ENCODE results near the gene RNU11.
"Not testable (repeated sequence)": the region's sequence is repeated elsewhere in the genome, so short reads cannot be mapped to it uniquely, and the experiment has no call there.

Gene RNU11

DNA sequence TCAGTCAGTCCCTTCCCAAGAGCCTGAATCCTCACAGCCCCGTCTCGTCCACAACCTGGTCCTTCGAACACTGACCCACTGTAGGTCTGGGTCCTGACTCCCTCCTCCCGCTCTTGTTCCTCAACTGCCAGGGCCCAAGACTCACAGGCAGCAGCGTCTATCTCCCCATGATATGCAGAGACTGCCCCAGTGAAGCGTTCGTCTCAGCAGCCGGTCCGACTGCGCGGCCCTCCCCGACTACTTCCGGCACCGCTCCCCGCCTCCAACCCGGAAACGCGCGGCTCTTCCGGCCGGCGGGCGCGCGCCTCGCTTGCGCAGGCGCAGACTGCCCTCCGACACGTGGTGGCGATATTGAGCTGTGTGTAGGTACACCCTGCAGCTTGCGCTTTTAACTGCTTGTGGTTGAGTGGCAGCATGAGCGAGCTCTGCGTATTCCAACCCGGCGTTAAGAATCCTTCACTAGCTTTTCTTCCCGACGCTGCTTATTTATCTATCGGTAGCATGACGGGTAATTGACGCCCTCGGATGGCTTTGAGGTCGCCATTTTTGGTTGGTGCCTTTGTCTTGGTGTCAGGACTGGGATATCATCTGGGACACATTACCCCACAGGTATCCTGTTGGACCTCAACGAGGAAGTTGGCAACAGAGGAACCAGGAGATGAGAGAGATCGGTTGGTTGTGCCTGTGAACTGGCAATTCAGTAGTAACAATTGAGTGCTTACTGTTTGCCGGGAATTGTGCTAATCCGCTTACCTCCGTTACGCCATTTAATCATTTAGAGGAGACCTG lies 5.4 kb upstream of the RNU11 start, which contains the start of gene TAF12:
Gene TAF12, minus strand, starts transcription at position 221 of the 789 bp plus-strand sequence. CDS start 20,986 bp downstream, outside the sequence.
- Histone ChIP-seq H3K79me1 (ENCODE audit: low read length) (no peaks in the 10 kb centered on the region), H3K56ac (ENCODE audit: low read length) (peak within 1 kb of the TSS; percentile 98), H3K4me3 (ENCODE audit: low read length) (peak within 1 kb of the TSS; percentile 82), H3K23ac (ENCODE audit: low read length) (peak within 1 kb of the TSS; percentile 90), H4K8ac (ENCODE audit: low read depth, low read length) (peak within 1 kb of the TSS; percentile 7), H3K36me3 (ENCODE audit: control insufficient read depth, insufficient read depth, low read length) (no peaks in the 10 kb centered on the region), H3K4me2 (ENCODE audit: low read length) (peak within 1 kb of the TSS; percentile 92), H3K4me1 (ENCODE audit: control insufficient read depth, low read depth, low read length) (peaks cover 2% of the 10 kb centered on the region), H2BK120ac (ENCODE audit: low read depth, low read length) (no peak within 1 kb of the TSS), H3K79me2 (ENCODE audit: control insufficient read depth, insufficient read depth, low read length) (no peaks in the 10 kb centered on the region), H3K27ac (ENCODE audit: low read depth, low read length) (peak within 1 kb of the TSS; percentile 89), H2BK5ac (ENCODE audit: low read length) (peak within 1 kb of the TSS; percentile 92), H4K5ac (ENCODE audit: low read length) (peak within 1 kb of the TSS; percentile 3), H3K9ac (ENCODE audit: low read length) (peak within 1 kb of the TSS; percentile 94), H3K27me3 (ENCODE audit: insufficient read depth, low read length, poor library complexity) (no peaks in the 10 kb centered on the region), H2BK15ac (replicated peaks; ENCODE audit: low read depth) (no peak within 1 kb of the TSS), H3K18ac (ENCODE audit: low read length) (peak within 1 kb of the TSS; percentile 54), H3K4ac (ENCODE audit: low read depth, low read length) (peak within 1 kb of the TSS; percentile 73), H2AK5ac (ENCODE audit: low read length) (peak within 1 kb of the TSS; percentile 2)
- peak; percentile 98 for DNase-seq
- WGBS (ENCODE audit: extremely low coverage, insufficient coverage, low lambda C conversion rate) = no CpG with 5 or more reads among the region's 49 CpGs

DNA sequence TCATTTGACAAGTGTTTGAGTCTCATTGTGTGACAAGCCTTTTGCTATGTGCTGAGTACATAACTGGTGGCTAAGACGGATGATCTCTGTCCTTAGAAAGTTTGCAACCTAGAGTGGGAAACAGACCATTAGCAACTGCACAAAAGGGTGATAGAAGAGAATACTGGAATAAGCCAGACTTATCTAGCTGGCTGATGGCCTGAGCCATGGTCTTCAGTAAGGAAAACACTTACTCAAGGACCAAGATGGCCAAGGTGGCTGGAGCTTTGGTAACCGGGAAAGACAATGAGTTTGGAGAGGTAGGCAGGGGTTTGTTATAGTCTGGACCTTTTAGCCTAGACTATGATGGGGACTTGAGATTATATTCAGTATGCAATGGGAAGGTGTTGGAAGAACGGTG lies 3.9 kb upstream of the RNU11 start:
- no peak overlapping the region for H3K4me2 ChIP-seq (ENCODE audit: low read length)

DNA sequence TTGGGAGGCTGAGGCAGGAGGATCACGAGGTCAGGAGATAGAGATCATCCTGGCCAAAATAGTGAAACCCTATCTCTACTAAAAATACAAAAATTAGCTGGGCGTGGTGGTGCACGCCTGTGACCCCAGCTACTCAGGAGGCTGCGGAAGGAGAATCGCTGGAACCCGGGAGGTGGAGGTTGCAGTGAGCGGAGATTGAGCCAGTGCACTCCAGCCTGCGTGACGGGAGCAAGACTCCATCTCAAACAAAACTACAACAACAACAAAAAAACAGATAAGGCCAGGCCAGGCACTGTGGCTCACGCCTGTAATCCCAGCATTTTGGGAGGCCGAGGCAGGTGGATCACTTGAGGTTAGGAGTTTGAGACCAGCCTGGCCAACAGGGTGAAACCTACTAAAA lies 3.0 kb upstream of the RNU11 start:
- H3K4me2 ChIP-seq (ENCODE audit: low read length); H3K56ac ChIP-seq (ENCODE audit: low read length); H3K4me3 ChIP-seq (ENCODE audit: low read length); H3K79me2 ChIP-seq (ENCODE audit: control insufficient read depth, insufficient read depth, low read length); H3K9ac ChIP-seq (ENCODE audit: low read length); H4K5ac ChIP-seq (ENCODE audit: low read length); H2BK120ac ChIP-seq (ENCODE audit: low read depth, low read length); H3K4me1 ChIP-seq (ENCODE audit: control insufficient read depth, low read depth, low read length); H3K23ac ChIP-seq (ENCODE audit: low read length); H3K27me3 ChIP-seq (ENCODE audit: insufficient read depth, low read length, poor library complexity); H2BK15ac ChIP-seq (replicated peaks; ENCODE audit: low read depth); DNase-seq; H3K79me1 ChIP-seq (ENCODE audit: low read length); H2AK5ac ChIP-seq (ENCODE audit: low read length); H3K18ac ChIP-seq (ENCODE audit: low read length); H3K4ac ChIP-seq (ENCODE audit: low read depth, low read length); H3K36me3 ChIP-seq (ENCODE audit: control insufficient read depth, insufficient read depth, low read length); H3K27ac ChIP-seq (ENCODE audit: low read depth, low read length); H2BK5ac ChIP-seq (ENCODE audit: low read length); H4K8ac ChIP-seq (ENCODE audit: low read depth, low read length): not testable (repeated sequence)
- WGBS (ENCODE audit: extremely low coverage, insufficient coverage, low lambda C conversion rate) = no CpG with 5 or more reads among the region's 11 CpGs

More for the DNA sequence above, 3.9 kb upstream of the RNU11 start:
- H2BK5ac ChIP-seq (ENCODE audit: low read length) = no peak overlapping the region
- H3K4me1 ChIP-seq (ENCODE audit: control insufficient read depth, low read depth, low read length) = peaks cover 2% of the 10 kb centered on the region
- H2BK15ac ChIP-seq (replicated peaks; ENCODE audit: low read depth) = no peak overlapping the region
- H3K27me3 ChIP-seq (ENCODE audit: insufficient read depth, low read length, poor library complexity) = no peaks in the 10 kb centered on the region
- H4K5ac ChIP-seq (ENCODE audit: low read length) = no peak overlapping the region
- H3K4ac ChIP-seq (ENCODE audit: low read depth, low read length) = no peak overlapping the region
- H4K8ac ChIP-seq (ENCODE audit: low read depth, low read length) = no peak overlapping the region
- H3K18ac ChIP-seq (ENCODE audit: low read length) = no peak overlapping the region
- no peak overlapping the region for H2AK5ac ChIP-seq (ENCODE audit: low read length)
- H3K23ac ChIP-seq (ENCODE audit: low read length) = no peak overlapping the region
- H3K9ac ChIP-seq (ENCODE audit: low read length) = no peak overlapping the region
- no peak overlapping the region for H2BK120ac ChIP-seq (ENCODE audit: low read depth, low read length)
- H3K79me1 ChIP-seq (ENCODE audit: low read length) = no peaks in the 10 kb centered on the region
- H3K79me2 ChIP-seq (ENCODE audit: control insufficient read depth, insufficient read depth, low read length) = no peaks in the 10 kb centered on the region
- peak overlapping the region; percentile 43 for H3K56ac ChIP-seq (ENCODE audit: low read length)
- no peak overlapping the region for H3K27ac ChIP-seq (ENCODE audit: low read depth, low read length)
- H3K36me3 ChIP-seq (ENCODE audit: control insufficient read depth, insufficient read depth, low read length) = no peaks in the 10 kb centered on the region
- no peak overlapping the region for H3K4me3 ChIP-seq (ENCODE audit: low read length)
- 100% methylated on average over 1 of the region's 3 CpGs for WGBS (ENCODE audit: extremely low coverage, insufficient coverage, low lambda C conversion rate)
- no peak for DNase-seq

DNA sequence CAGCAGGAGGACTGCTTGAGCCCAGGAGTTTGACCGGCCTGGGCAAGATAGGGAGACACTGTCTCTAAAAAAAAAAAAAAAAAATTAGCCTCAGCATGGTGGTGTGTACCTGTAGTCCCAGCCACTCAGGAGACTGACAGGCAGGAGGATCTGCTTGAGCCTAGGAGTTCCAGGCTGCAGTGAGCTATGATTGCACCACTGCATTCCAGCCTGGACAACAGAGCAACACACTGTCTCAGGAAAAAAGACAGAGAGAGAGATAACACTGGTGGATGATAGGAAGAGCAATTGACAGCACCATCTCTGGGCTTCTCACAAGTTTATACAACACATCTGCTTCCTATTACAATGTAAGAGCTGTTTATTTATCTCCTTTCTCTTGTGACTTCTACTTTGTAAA lies 2.4 kb upstream of the RNU11 start:
- Histone ChIP-seq H3K27ac (ENCODE audit: low read depth, low read length) (no peak overlapping the region), H3K23ac (ENCODE audit: low read length) (no peak overlapping the region), H2BK15ac (replicated peaks; ENCODE audit: low read depth) (no peak overlapping the region), H3K79me1 (ENCODE audit: low read length) (no peaks in the 10 kb centered on the region), H3K4me2 (ENCODE audit: low read length) (no peak overlapping the region), H3K56ac (ENCODE audit: low read length) (no peak overlapping the region), H4K8ac (ENCODE audit: low read depth, low read length) (no peak overlapping the region), H3K4ac (ENCODE audit: low read depth, low read length) (no peak overlapping the region), H3K79me2 (ENCODE audit: control insufficient read depth, insufficient read depth, low read length) (no peaks in the 10 kb centered on the region), H2AK5ac (ENCODE audit: low read length) (no peak overlapping the region), H3K4me1 (ENCODE audit: control insufficient read depth, low read depth, low read length) (peaks cover 2% of the 10 kb centered on the region), H3K18ac (ENCODE audit: low read length) (no peak overlapping the region), H3K27me3 (ENCODE audit: insufficient read depth, low read length, poor library complexity) (no peaks in the 10 kb centered on the region), H3K4me3 (ENCODE audit: low read length) (no peak overlapping the region), H3K36me3 (ENCODE audit: control insufficient read depth, insufficient read depth, low read length) (no peaks in the 10 kb centered on the region), H2BK120ac (ENCODE audit: low read depth, low read length) (no peak overlapping the region), H3K9ac (ENCODE audit: low read length) (no peak overlapping the region), H2BK5ac (ENCODE audit: low read length) (no peak overlapping the region), H4K5ac (ENCODE audit: low read length) (no peak overlapping the region)
- DNase-seq = no peak
- WGBS (ENCODE audit: extremely low coverage, insufficient coverage, low lambda C conversion rate) = no CpG with 5 or more reads among the region's 1 CpG

DNA sequence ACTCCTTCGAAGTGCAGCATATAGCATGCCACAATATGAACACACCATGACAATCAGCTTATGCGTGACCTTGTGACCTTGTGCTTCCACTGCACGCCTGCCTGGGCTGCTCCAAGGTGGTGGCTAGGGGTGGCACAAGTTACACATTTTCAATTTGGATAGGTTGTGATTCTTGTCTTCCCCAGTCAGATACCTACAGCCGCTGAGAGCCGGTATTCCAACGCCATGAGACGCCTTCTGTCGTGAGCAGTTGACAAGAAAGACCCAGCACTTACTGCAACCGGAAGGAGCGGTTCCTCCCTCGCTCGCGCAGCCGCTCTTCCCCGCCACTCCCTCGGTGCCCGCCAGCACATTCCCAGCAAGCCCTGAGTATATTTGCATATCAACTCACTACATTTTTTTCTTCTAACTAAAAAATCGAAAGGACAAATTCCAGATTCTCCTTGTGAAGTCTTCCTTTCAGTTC lies 359 bp upstream of the RNU11 start:
- H3K4ac ChIP-seq (ENCODE audit: low read depth, low read length) = peak overlapping the region; percentile 76
- no peak overlapping the region for H4K5ac ChIP-seq (ENCODE audit: low read length)
- H4K8ac ChIP-seq (ENCODE audit: low read depth, low read length) = no peak overlapping the region
- H3K4me1 ChIP-seq (ENCODE audit: control insufficient read depth, low read depth, low read length) = peaks cover 2% of the 10 kb centered on the region
- no peak overlapping the region for H3K4me3 ChIP-seq (ENCODE audit: low read length)
- no peak overlapping the region for H3K27ac ChIP-seq (ENCODE audit: low read depth, low read length)
- peak overlapping the region; percentile 57 for H2BK5ac ChIP-seq (ENCODE audit: low read length)
- H3K4me2 ChIP-seq (ENCODE audit: low read length) = peak overlapping the region; percentile 78
- peak overlapping the region; percentile 93 for H3K56ac ChIP-seq (ENCODE audit: low read length)
- H3K27me3 ChIP-seq (ENCODE audit: insufficient read depth, low read length, poor library complexity) = no peaks in the 10 kb centered on the region
- WGBS (ENCODE audit: extremely low coverage, insufficient coverage, low lambda C conversion rate) = no CpG with 5 or more reads among the region's 18 CpGs
- no peaks in the 10 kb centered on the region for H3K79me2 ChIP-seq (ENCODE audit: control insufficient read depth, insufficient read depth, low read length)
- no peak overlapping the region for H2AK5ac ChIP-seq (ENCODE audit: low read length)
- no peak overlapping the region for H3K18ac ChIP-seq (ENCODE audit: low read length)
- peak; percentile 97 for DNase-seq
- no peaks in the 10 kb centered on the region for H3K36me3 ChIP-seq (ENCODE audit: control insufficient read depth, insufficient read depth, low read length)
- no peak overlapping the region for H2BK15ac ChIP-seq (replicated peaks; ENCODE audit: low read depth)
- no peak overlapping the region for H2BK120ac ChIP-seq (ENCODE audit: low read depth, low read length)
- H3K9ac ChIP-seq (ENCODE audit: low read length) = peak overlapping the region; percentile 76
- no peak overlapping the region for H3K23ac ChIP-seq (ENCODE audit: low read length)
- H3K79me1 ChIP-seq (ENCODE audit: low read length) = no peaks in the 10 kb centered on the region
